HG03378 (cell line): ENCODE data around the gene DOCK10.

Experiments
- ATAC-seq: cut with Tn5 transposase; IDR thresholded peaks from one replicate; pipeline ENCODE4 v1.9.1; 2021; ENCODE audit warnings: mild to moderate bottlenecking, moderate library complexity; ENCODE audit not compliant: unreplicated experiment

The DOCK10 gene

DNA sequence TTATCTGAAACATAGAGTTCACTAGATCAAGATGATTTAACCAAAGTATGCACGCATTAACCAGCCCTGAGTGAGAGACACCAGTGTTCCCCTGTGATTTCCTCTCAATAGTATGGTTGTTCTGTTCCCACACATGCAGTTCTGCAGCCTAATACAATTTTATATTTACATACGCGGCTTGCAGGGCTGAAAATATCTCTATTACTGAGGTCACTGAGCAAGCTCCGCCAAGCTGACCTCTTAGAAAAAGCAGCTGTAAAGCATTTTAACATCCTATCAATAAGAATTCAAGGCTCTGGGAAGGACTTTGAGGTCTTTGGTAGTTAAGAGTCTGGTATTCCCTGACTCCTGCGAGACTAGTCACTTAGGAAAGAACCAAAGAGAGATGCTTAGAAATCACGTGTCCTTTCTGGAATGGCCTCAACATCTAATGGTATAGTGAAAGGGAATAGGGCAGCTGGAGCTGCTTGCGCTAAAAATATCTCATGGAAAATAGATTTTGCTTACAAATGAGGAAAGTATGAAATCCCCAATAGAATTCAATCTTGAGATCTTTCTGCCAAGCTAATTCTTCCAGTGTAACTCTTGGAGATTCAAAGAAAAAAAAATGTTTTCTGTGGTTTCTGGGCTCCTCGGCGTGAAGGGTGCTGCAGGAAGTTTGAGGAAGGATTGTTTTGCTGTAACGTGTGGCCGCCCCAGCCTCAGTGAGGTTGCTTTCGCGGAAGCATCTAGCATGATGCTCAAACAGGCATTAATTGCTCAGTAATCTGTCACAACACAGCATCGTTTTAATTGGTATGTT is 59.2 kb downstream of the DOCK10 start:
- peak; percentile 67 for ATAC-seq

DNA sequence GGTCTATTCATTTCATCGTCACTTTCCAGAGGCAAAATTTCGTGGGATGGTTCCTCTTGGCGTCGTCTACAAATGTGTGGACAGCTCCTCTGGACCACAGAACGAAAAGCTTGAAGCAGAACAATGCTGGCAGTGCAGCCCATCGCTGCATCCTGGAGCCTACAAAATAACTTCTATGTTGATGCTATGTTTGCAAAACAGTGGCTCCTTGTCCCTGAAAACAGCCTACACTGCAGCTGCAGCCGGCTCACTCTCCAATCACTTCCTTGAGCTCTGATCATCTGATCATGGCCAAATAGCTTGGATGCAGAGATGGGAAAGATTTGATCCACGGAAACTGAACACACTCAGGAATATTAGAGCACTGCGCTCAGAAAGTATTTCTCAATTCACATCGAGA is 60.0 kb downstream of the DOCK10 start:
- no peak for ATAC-seq

DNA sequence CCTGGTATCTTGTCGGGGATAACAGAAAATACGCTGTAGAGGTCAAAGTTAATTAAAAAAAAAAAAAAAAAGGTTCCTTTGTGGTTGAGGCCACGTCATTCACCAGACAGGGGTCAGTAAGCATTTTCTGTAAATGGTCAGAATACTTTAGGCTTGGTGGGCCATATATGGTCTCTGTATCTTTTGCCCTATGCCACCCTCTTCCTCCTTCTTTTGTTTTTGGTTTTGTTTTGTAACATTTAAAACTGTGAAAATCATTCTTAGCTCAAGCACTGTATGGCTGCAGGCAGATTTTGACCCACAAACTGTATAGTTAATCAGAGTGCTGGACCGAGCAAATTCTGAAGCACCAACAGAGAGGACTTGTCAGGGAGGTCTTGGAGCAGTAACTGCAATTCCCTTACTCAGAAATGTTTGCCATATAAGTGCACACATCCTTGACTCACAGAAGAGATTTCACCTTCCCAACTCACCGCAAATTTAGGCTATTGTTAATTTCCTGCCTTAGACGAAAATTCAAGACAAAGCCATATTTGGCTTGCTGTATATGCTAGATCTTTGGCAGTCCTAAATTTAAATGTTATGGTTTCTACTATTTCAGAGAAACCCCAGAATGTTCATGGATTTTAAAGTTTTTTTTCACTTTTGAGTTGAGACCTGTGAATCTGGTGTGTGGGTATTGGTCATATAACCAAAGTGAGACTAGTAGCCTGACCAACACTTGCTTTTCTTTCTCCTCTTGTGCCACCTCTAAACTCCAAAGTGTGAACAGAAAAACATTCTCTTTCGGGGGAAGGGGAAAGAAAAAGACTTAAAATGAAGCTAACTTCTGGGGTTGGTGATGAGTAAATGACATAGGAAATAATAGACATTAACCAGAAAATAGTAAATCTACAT is 65.4 kb downstream of the DOCK10 start:
- no peak for ATAC-seq

DNA sequence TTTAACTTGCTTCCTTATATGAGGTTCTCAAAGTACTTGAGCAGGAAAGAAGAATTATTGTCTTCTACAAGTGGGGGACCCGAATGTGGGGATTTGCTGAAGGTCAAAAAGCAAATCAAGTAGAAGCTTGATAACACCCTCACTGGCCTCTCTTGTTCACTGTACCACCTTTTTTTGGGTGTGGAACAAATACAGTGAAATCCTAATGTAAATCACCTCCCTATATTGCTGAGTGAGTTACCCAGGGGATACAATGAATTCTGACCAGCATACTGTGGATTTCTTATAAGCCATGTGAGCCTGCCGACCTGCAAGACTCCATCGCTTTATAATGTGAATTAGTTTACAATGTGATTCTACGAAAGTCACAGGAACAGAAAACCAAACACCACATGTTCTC is 66.5 kb downstream of the DOCK10 start:
- no peak for ATAC-seq

DNA sequence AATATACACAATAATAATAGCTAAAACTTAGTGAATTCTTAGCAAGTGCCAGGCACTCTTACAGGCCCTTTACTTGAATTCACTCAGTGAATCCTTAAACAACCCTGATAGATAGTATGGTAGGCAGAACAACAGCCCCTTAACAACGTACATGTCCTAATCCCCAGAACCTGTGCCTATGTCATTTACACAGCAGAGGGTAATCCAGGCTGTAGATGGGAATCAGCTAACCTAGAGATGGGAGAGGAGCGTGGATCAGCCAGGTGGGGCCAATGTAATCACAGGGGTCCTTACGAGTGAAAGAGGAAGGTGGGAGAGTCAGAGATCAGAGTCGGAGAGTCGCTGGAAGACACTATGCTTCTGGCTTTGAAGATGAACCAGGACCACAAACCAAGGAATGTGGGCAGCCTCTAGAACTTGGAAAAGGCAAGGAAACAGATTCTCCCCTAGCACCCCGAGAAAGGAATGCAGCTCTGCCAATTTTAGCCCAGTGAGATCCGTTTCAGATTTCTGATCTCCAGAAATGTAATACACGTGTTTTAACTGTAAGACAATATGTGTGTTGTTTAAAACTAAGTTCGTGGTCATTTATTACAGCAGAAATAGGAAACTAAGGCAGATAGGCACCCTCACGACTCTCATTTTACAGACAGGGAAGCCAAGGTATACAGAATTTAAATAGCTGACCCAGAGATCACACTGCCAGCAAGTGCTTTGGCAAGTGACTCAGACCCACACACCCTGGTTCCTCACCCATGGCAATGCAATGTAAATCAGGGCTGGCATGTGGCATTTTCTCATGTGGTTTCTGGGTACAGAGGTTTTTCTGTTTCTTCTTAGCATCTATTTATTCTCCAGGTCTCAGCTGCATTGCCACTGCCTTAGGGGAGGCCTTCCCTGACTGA is 68.9 kb downstream of the DOCK10 start:
- peak; percentile 44 for ATAC-seq

DNA sequence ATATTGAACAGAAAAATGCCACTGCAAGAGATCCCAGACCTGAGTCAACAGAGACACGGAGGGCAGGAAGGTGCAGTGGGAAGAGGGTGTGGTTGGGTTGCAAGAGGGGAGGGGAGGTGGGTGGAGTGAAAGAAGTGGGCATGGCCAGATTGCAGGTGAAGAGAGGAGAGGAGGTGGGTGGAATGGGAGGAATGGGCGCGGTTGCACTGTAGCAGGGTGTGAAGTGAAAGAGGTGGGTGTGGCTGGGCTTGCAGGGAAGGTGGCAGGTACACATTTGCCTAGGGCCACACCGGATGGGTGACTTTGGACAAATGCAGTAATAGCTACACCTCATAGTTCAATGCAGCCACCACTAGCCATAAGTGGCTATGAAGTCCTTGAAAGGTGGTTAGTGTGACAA is 71.1 kb downstream of the DOCK10 start:
- no peak for ATAC-seq

DNA sequence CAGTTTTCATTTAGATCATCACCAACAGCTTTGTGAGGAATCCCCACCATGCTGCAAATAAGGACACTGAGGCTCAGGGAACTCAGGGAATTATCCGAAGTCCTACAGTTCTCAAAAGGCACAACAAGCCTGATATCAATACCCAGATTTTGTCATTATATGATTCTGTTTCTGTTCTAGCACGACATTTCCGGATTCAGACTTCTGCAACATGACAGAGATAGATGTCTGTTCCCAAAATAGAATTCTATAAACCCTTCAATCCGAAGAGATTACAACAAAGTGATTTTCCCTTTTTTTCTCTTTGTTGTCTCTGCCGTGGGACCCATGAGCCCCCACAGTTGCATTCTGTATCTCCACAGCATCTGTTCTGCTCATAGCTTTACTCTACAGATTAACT is 72.0 kb downstream of the DOCK10 start:
- peak; percentile 30 for ATAC-seq

DNA sequence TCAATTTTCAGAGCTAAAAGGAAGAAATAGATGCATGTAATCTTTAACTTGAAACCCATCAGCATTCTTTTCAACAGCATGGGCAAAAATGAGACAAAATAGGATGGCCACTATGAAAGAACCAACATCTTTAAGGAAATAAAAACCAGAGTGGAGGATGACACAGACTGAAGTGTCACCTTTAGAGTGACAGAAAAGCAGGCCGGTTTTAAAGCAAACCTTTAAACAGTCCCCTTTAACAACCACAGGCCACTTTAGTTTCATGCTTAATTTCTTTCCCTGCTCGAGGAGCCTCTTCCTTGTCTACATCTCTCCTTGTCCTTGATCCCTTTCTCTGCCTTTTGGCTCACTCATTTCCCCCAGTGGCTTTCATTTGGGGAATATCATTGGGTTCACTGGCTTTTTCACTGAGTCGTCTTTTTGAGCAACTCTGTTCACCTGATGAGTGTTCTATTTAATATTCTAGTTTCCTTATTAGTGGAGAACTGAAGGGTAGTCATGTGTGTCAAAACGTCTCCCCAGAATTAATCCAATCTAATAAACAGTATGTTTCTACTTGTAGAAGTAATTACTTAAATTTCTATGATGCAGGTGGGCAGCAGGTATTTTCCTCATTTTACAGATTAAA is 72.5 kb downstream of the DOCK10 start:
- peak; percentile 42 for ATAC-seq

DNA sequence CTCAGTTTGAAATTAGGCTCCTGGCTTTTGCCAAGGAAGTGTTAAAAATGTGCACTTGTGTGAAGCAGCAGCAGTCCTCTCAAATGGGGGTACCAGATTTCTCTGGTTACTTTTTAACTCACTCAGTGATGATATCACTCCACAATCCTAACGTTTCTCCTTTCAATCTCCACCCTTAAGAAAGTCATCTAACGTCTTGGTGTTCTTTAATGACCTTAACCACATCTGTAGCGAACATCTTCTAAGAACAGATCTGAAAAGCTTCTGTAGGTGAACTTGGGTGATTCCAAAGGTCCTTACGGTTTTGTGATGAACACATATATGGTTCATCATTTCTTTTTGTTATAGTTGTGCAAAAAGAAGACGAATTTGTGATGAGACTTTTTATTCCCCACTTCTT is 73.2 kb downstream of the DOCK10 start:
- ATAC-seq, result no peak

DNA sequence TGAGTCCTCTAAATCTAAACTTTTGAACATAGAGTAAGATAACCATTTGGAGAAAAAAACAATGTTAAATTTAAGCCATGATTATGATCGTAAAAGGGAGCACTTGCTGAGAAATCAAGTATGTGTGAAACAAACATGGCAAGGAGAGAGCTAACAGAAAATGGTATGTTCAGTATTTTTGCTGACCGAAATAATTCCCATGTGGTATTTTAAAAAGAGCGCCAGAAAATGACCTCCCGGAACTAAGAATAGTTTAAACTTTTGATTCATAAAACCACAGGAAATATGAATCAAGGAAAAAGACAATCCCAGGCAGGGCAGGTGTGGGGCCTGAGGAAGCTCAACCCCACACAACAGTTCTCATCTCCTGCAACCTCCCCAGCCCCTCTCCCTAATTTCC is 74.2 kb downstream of the DOCK10 start:
- ATAC-seq, result no peak

DNA sequence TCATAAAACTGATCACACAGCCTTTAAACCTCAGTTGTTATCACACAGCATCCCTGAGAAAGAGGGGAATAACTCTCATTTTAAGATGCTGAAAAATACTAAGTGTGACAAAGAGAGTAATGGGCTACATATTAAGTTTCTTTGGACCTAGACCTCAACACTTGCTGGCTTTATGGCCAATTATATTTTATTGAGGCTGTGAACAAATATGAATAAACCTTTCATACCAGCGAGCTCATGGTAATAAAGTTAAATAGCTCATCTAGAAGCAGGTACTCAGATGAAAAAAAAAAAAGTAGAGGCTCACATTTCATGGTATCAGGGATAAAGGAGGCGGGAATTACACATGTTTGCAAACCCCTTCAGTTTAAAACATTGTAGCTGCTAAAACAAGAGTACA is 75.7 kb downstream of the DOCK10 start:
- no peak for ATAC-seq

DNA sequence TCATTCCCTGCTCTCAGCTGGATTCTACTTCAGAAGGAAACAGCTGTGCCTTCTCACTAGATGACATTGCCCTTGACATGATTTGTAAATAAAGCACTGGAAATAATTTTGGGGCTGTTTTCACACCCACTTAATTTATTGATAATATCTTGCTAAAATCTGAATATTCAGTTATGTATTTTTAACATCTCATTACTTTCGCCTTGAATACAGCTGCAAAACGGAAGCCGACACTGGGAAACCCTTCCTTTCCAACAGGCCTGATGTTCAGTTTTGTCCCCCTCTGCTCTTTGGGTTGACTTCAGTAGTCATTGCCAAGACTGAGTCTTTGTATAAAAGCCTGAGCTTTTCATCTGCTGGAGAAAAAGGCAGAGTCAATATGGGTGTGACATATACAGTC is 82.7 kb downstream of the DOCK10 start:
- ATAC-seq, result no peak

DNA sequence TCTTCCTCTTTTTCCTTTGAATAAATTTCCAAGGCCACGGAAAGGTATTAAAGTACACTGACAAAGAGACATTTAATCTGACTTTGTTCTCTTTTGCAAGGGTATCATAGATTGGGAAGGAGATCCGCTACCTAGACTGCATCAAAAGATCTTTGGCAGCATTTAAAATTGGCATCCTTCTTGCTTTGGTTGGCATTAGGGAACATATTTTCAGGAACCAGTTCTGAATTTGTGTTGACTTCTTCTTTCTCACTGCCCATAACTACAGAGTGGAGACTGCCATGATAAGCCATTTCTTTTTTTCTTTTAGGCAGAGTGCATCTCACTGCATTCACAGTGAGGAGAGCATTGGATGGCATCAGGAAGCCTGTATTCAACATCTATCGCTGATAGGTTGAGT is 83.4 kb downstream of the DOCK10 start:
- ATAC-seq, result no peak

DNA sequence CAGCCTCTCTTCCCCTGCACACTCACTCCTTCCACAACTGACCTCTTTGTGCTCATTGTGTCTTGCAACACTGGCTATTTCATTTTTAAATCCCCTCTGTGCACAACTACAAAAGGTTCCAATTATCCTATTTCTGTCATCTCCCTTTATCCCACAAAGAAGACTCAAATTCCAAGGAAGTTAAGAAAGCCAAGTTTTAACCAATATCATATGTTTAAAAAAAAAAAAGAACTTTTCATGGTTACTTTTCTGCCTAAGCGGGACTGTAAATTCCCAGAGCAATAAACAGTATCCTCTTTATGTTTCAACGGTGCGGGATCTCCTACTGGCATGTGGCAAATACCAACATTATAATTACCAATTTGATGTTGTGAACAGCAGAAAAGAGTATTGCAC is 83.8 kb downstream of the DOCK10 start:
- no peak for ATAC-seq

DNA sequence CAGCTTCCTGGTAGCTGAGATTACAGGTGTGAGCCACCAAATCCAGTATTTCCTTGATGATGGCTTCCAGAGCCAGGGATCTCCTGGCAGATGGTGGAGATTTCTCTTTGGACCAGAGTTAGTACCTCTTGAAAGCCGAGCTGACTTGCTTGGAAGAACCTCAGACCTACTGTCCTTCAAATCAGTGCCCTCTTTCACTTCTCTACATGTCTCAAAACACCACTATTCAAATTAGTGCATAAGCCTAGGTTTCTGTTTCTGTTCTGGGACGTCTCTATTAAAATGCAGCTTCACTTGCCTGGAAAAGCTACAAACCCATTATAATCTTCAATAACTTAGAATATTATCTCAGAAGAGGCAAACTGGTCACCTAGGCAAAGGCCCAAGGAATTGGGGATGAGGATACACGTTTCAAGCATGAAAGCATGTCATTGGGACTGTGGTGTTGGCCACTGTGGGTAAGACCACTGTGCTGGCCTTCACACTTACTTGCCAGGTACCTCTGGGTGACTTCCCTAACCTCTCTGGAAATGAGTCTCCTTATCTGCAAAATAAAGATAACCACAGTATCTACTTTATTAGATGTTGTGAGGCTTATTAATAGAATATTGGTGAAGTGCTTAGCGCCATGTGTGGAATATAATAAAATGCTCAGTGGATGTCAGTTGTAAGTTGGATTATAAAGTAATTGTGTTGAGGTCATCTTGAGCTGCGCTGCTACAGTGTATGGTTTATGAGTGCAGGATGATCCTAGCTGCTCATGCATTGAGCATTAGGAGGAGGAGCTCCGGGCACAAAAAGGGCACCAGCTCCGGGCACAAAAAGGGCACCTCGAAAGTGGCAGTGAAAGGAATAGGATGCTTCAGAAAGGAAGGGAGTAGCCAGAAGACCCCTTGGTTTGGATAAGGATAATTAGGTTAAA is 84.5 kb downstream of the DOCK10 start:
- peak; percentile 87 for ATAC-seq

DNA sequence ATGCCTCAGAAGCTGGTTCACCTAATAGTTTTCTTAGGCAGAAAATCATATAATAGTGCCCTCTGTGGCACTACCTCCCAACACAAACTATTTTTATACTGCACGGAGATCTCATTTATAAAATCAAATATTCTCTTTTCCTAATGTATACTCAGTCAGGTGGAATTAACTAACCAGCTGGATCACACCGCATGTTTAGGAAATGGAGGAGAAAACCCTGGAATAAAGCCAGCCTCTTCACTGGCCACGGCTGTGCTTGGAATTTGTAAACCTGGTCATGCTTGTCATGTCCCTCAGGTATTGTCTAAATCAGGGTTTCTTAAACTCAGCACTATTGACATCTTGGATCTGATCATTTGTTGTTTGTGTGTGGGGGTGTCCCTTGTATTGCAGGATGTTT is 85.6 kb downstream of the DOCK10 start:
- no peak for ATAC-seq

DNA sequence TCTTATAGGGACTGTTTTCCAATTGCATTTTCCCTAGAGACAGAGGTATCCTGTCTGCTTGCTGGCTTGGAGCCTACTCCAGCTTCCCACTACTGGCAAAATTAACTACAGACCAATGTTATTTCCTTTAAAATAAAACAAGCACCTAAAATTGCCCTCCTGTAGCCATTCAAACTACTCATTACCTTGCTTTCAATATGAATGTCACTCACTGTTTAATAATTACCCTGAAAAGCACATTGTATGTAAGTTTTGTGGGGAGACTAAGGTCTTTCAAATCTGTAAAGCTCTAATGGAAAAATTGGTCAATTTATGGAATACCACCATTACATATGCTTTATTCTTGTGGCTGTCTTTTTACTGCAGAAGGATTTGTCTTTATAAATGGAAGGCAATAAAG is 87.3 kb downstream of the DOCK10 start:
- peak; percentile 40 for ATAC-seq

DNA sequence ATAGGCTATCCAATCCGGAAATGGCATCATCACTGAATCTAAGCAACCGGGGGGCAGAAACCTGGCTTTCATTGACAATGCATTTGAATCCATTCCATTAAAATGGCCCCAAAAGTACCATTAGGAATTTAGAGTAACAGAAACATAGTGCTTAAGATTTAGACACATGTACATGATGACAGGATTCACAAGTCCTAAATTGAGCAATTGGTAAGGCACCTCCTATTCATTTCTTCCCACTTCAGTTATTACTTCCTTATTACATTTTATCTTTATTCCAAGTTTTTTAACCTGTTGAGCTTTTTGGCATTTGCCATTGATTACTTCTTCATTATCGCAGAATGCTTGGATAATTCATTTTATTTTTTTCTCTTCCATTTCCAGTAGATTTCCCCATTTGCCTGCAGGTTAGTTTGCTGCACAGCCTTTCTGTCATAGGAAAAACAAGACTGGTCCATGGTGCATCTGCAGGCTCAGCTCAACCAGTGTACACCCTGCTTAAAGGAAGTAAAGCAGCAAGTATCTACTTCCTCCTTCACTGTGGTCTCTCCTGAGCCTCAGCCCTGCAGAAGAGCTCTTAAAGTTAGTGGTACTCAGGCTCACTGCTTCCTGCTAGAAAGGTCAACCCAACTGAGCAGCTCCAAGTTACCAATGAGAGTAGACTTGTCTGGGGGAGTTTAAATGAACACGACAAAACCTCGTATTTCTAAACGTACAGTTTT is 89.2 kb downstream of the DOCK10 start:
- peak; percentile 54 for ATAC-seq
